GM23338 (cell line): ENCODE results near the gene DIP2C. TPM values are rescaled to one million over a fixed set of nuclear protein-coding genes. Genes with fewer than 3 reads are reported as not detected.

Source experiments
- ATAC-seq: fragments of 200-7000 bp; cut with Tn5 transposase; 3 replicates; pipeline ENCODE4 v1.9.1; 2020
- DNase-seq: peaks from one replicate; pipeline ENCODE4 v3.0.0-alpha.2; 2015; ENCODE audit warnings: low spot score
- H2AFZ ChIP-seq: fragments of 200-600 bp; sonication (generic); 2 replicates; pipeline ENCODE4 v1.8.0; 2016; ENCODE audit warnings: antibody characterized with exemption, mild to moderate bottlenecking, moderate library complexity
- H3F3A ChIP-seq: fragments of 200-600 bp; sonication (generic); replicated peaks from 2 replicates; pipeline ENCODE4 v1.8.0; 2017; ENCODE audit warnings: antibody characterized with exemption, mixed run types, low read depth
- H3K27ac ChIP-seq: fragments of 200-600 bp; sonication (generic); 2 replicates; pipeline ENCODE4 v1.6.1; 2016; ENCODE audit warnings: low read depth
- H3K27me3 ChIP-seq: fragments of 200-600 bp; sonication (generic); 2 replicates; pipeline ENCODE4 v1.8.0; 2016; ENCODE audit warnings: mild to moderate bottlenecking, mixed run types, moderate library complexity; ENCODE audit not compliant: insufficient read depth
- H3K36me3 ChIP-seq: fragments of 200-600 bp; sonication (generic); 2 replicates; pipeline ENCODE4 v1.8.0; 2016; ENCODE audit warnings: mild to moderate bottlenecking; ENCODE audit not compliant: insufficient read depth
- H3K4me1 ChIP-seq: fragments of 200-600 bp; sonication (generic); 2 replicates; pipeline ENCODE4 v1.8.0; 2016; ENCODE audit warnings: mild to moderate bottlenecking, moderate library complexity; ENCODE audit not compliant: insufficient read depth
- H3K4me2 ChIP-seq: fragments of 200-600 bp; sonication (generic); 2 replicates; pipeline ENCODE4 v1.7.1; 2017; ENCODE audit warnings: mixed run types
- H3K4me3 ChIP-seq: fragments of 200-600 bp; sonication (generic); 2 replicates; pipeline ENCODE4 v1.6.1; 2016; ENCODE audit warnings: mixed run types
- H3K79me2 ChIP-seq: fragments of 200-600 bp; sonication (generic); replicated peaks from 2 replicates; pipeline ENCODE4 v1.8.0; 2017; ENCODE audit warnings: mild to moderate bottlenecking; ENCODE audit not compliant: insufficient read depth
- H3K9me2 ChIP-seq: fragments of 200-600 bp; sonication (generic); 2 replicates; pipeline ENCODE4 v1.8.0; 2017; ENCODE audit not compliant: insufficient read depth
- H4K20me1 ChIP-seq: fragments of 200-600 bp; sonication (generic); replicated peaks from 2 replicates; pipeline ENCODE4 v1.8.0; 2017; ENCODE audit warnings: mild to moderate bottlenecking; ENCODE audit not compliant: insufficient read depth
- H3K27ac Mint-ChIP-seq: 2 replicates; pipeline ENCODE4 v1.8.0; 2020; ENCODE audit warnings: inconsistent platforms, mild to moderate bottlenecking, moderate library complexity, mixed read lengths
- H3K27me3 Mint-ChIP-seq: 3 replicates; pipeline ENCODE4 v1.8.0; 2022; ENCODE audit warnings: low read depth, mild to moderate bottlenecking, moderate library complexity, mixed read lengths, inconsistent platforms; ENCODE audit not compliant: insufficient read depth, poor library complexity
- H3K36me3 Mint-ChIP-seq: 3 replicates; pipeline ENCODE4 v1.8.0; 2021; ENCODE audit warnings: low read depth, mild to moderate bottlenecking, inconsistent platforms, moderate library complexity, mixed read lengths
- H3K4me1 Mint-ChIP-seq: 3 replicates; pipeline ENCODE4 v1.8.0; 2020; ENCODE audit warnings: mild to moderate bottlenecking, inconsistent platforms, mixed read lengths
- H3K4me3 Mint-ChIP-seq: 3 replicates; pipeline ENCODE4 v1.8.0; 2021; ENCODE audit warnings: moderate library complexity, mild to moderate bottlenecking, inconsistent platforms, mixed read lengths
- H3K9me3 Mint-ChIP-seq: 3 replicates; pipeline ENCODE4 v1.8.0; 2020; ENCODE audit warnings: moderate library complexity, mild to moderate bottlenecking, inconsistent platforms, mixed read lengths
- CREB1 ChIP-seq: fragments of 250-450 bp; sonication (Bioruptor Pico); IDR thresholded peaks from 2 replicates; pipeline ENCODE4 v1.5.0; 2020; ENCODE audit warnings: low read depth, mild to moderate bottlenecking, moderate library complexity
- CTCF ChIP-seq, 2 experiments: fragments of 200-600 bp in 1 of 2; sonication (generic) in 1 of 2; conservative IDR thresholded peaks; 2 replicates each; pipeline versions ENCODE4 v1.5.1 to v1.6.1; 2016 to 2017; ENCODE audit warnings: antibody characterized with exemption in 2 of 2, low read depth in 2 of 2, mild to moderate bottlenecking in 2 of 2, moderate library complexity in 1 of 2
- EZH2 ChIP-seq: fragments of 200-600 bp; sonication (generic); IDR thresholded peaks from one replicate; pipeline ENCODE4 v1.8.0; 2017; ENCODE audit warnings: antibody characterized with exemption, mild to moderate bottlenecking, low read depth; ENCODE audit not compliant: unreplicated experiment
- EZH2phosphoT487 ChIP-seq: fragments of 200-600 bp; sonication (generic); IDR thresholded peaks from one replicate; pipeline ENCODE4 v1.8.1; 2018; ENCODE audit warnings: antibody characterized with exemption; ENCODE audit not compliant: unreplicated experiment
- JUNB ChIP-seq: IDR thresholded peaks from one replicate; pipeline ENCODE4 v1.6.1; 2016; ENCODE audit warnings: antibody characterized with exemption; ENCODE audit not compliant: unreplicated experiment
- POLR2AphosphoS5 ChIP-seq: IDR thresholded peaks from 2 replicates; pipeline ENCODE4 v1.6.1; 2016; ENCODE audit warnings: antibody characterized with exemption, low read depth
- STAT1 ChIP-seq: IDR thresholded peaks from one replicate; pipeline ENCODE4 v1.6.1; 2016; ENCODE audit warnings: antibody characterized with exemption; ENCODE audit not compliant: unreplicated experiment
- ZNF114 ChIP-seq: fragments of 250-450 bp; sonication (Bioruptor Pico); IDR thresholded peaks from 2 replicates; pipeline ENCODE4 v1.5.0; 2020; ENCODE audit warnings: mild to moderate bottlenecking, moderate library complexity
- ZNF331 ChIP-seq: fragments of 250-450 bp; sonication (Bioruptor Pico); IDR thresholded peaks from 2 replicates; pipeline ENCODE4 v1.5.0; 2020; ENCODE audit warnings: low read depth, mild to moderate bottlenecking, moderate library complexity
- polyA plus RNA-seq: library from polyadenylated mRNA; unstranded; fragments of >200 nt; fragmentation: Nextera tagmentation; extraction: Ambion mirVana; gene quantifications from 2 replicates; pipeline ENCODE4 v1.2.1, GENCODE V29; 2016
- total RNA-seq: library from RNA; depleted of rRNA; stranded (reverse); fragments of >200 nt; shearing (Covaris generic); gene quantifications from 2 replicates; pipeline ENCODE4 v1.2.3, GENCODE V29; 2014
- TF ChIP-seq, protein P1 (sequence below): IDR thresholded peaks from one replicate; pipeline ENCODE4 v1.6.1; 2018; ENCODE audit warnings: antibody characterized with exemption; ENCODE audit not compliant: unreplicated experiment
- TF ChIP-seq, protein P2 (sequence below): IDR thresholded peaks from 2 replicates; pipeline ENCODE4 v1.6.1; 2016; ENCODE audit warnings: antibody characterized with exemption

Gene DIP2C
- total and polyA plus RNA-seq, 2 experiments from 2014 or later: 5.1 to 7.7 TPM

- Histone ChIP-seq H3K9me2 (no peaks in the 10 kb centered on the region), H3K27me3 (no peaks in the 10 kb centered on the region), H3K4me1 (no peaks in the 10 kb centered on the region), H2AFZ (no peak overlapping the region), H3K4me2 (no peak overlapping the region), H3F3A (no peaks in the 10 kb centered on the region), H3K4me3 (no peak overlapping the region), H3K27ac (no peak overlapping the region), H3K79me2 (no peaks in the 10 kb centered on the region), H3K36me3 (no peaks in the 10 kb centered on the region), H4K20me1 (no peaks in the 10 kb centered on the region)
- peaks cover 7% of the 10 kb centered on the region; the same call in 1 of the 3 replicates for H3K4me1 Mint-ChIP-seq
- DNase-seq (no peak), ATAC-seq (no peak)
- H3K27me3 Mint-ChIP-seq: peaks cover 8% of the 10 kb centered on the region
- H3K9me3 Mint-ChIP-seq: no peaks in the 10 kb centered on the region
- H3K36me3 Mint-ChIP-seq: peaks cover 4% of the 10 kb centered on the region; the same call in 1 of the 3 replicates
- no peak for TF ChIP-seq ZNF114 (CRISPR knock-in tag)
- TF ChIP-seq EZH2phosphoT487: no peak
- no peak for TF ChIP-seq EZH2
- no peak for TF ChIP-seq JUNB
- TF ChIP-seq, protein P1, sequence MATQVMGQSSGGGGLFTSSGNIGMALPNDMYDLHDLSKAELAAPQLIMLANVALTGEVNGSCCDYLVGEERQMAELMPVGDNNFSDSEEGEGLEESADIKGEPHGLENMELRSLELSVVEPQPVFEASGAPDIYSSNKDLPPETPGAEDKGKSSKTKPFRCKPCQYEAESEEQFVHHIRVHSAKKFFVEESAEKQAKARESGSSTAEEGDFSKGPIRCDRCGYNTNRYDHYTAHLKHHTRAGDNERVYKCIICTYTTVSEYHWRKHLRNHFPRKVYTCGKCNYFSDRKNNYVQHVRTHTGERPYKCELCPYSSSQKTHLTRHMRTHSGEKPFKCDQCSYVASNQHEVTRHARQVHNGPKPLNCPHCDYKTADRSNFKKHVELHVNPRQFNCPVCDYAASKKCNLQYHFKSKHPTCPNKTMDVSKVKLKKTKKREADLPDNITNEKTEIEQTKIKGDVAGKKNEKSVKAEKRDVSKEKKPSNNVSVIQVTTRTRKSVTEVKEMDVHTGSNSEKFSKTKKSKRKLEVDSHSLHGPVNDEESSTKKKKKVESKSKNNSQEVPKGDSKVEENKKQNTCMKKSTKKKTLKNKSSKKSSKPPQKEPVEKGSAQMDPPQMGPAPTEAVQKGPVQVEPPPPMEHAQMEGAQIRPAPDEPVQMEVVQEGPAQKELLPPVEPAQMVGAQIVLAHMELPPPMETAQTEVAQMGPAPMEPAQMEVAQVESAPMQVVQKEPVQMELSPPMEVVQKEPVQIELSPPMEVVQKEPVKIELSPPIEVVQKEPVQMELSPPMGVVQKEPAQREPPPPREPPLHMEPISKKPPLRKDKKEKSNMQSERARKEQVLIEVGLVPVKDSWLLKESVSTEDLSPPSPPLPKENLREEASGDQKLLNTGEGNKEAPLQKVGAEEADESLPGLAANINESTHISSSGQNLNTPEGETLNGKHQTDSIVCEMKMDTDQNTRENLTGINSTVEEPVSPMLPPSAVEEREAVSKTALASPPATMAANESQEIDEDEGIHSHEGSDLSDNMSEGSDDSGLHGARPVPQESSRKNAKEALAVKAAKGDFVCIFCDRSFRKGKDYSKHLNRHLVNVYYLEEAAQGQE: no peak
- TF ChIP-seq STAT1: no peak
- H3K4me3 Mint-ChIP-seq: no peak overlapping the region
- no peak overlapping the region for H3K27ac Mint-ChIP-seq
Measured at GRCh38 chr10:360653-361052, 328.8 kb downstream of the DIP2C start.

- H2AFZ ChIP-seq: no peak overlapping the region
- Mint-ChIP-seq H3K4me3 (no peak overlapping the region), H3K36me3 (peaks cover 4% of the 10 kb centered on the region; the same call in 1 of the 3 replicates), H3K27ac (no peak overlapping the region), H3K27me3 (peaks cover 8% of the 10 kb centered on the region), H3K4me1 (peaks cover 7% of the 10 kb centered on the region; the same call in 1 of the 3 replicates), H3K9me3 (no peaks in the 10 kb centered on the region)
- H4K20me1 ChIP-seq: no peaks in the 10 kb centered on the region
- no peaks in the 10 kb centered on the region for H3F3A ChIP-seq
- DNase-seq (no peak), ATAC-seq (no peak)
- no peaks in the 10 kb centered on the region for H3K36me3 ChIP-seq
- H3K4me3 ChIP-seq: no peak overlapping the region
- H3K79me2 ChIP-seq: no peaks in the 10 kb centered on the region
- no peaks in the 10 kb centered on the region for H3K9me2 ChIP-seq
- H3K27ac ChIP-seq: no peak overlapping the region
- no peak overlapping the region for H3K4me2 ChIP-seq
- no peaks in the 10 kb centered on the region for H3K27me3 ChIP-seq
- TF ChIP-seq POLR2AphosphoS5: no peak
- no peak for TF ChIP-seq EZH2
- TF ChIP-seq ZNF331 (CRISPR knock-in tag): no peak
- no peak for TF ChIP-seq JUNB
- TF ChIP-seq, protein P1: no peak
- TF ChIP-seq, protein P2, sequence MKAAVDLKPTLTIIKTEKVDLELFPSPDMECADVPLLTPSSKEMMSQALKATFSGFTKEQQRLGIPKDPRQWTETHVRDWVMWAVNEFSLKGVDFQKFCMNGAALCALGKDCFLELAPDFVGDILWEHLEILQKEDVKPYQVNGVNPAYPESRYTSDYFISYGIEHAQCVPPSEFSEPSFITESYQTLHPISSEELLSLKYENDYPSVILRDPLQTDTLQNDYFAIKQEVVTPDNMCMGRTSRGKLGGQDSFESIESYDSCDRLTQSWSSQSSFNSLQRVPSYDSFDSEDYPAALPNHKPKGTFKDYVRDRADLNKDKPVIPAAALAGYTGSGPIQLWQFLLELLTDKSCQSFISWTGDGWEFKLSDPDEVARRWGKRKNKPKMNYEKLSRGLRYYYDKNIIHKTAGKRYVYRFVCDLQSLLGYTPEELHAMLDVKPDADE: no peak
- no peak for TF ChIP-seq CREB1 (CRISPR knock-in tag)
- TF ChIP-seq CTCF (conservative IDR thresholded peaks at IDR 0.05; ENCODE audit: low read depth in 2 of 2): no peak
- H3K4me1 ChIP-seq: no peaks in the 10 kb centered on the region
Measured at GRCh38 chr10:359762-360161, 329.7 kb downstream of the DIP2C start.
